Heart left ventricle (tissue), 16 donors: ENCODE data around the gene PHKA2. TPM values are rescaled to one million over a fixed set of nuclear protein-coding genes. Genes with fewer than 3 reads are reported as not detected.
A peak's percentile ranks its signal among the peaks of the same experiment; 100 is the strongest.

Experiments used
- ATAC-seq, 4 donors: fragments of 200-7000 bp; cut with Tn5 transposase; one replicate each; pipeline ENCODE4 v1.9.1; 2020 to 2022; ENCODE audit warnings: moderate library complexity in 4 of 4, mild to moderate bottlenecking in 3 of 4, moderate number of reproducible peaks in 1 of 4
- DNase-seq, 5 donors: peaks; one replicate each; pipeline ENCODE4 v3.0.0-alpha.2; 2020
- H3K27ac ChIP-seq, 12 donors: fragments of 200-600 bp; sonication (generic) in 4 of 12; one replicate each; pipeline versions ENCODE4 v1.5.0 to v1.8.0; 2016 to 2022; ENCODE audit warnings: mild to moderate bottlenecking in 2 of 12
- H3K27me3 ChIP-seq, 9 donors: fragments of 200-600 bp; sonication (generic) in 2 of 9; one replicate each; pipeline versions ENCODE4 v1.5.1 to v1.8.0; 2016 to 2022; ENCODE audit warnings: mild to moderate bottlenecking in 3 of 9
- H3K36me3 ChIP-seq, 9 donors: fragments of 200-600 bp; sonication (generic) in 2 of 9; one replicate each; pipeline versions ENCODE4 v1.5.0 to v1.8.0; 2018 to 2022; ENCODE audit warnings: mild to moderate bottlenecking in 2 of 9
- H3K4me1 ChIP-seq, 12 donors: fragments of 200-600 bp; sonication (generic) in 4 of 12; one replicate each; pipeline versions ENCODE4 v1.5.0 to v1.8.0; 2016 to 2022; ENCODE audit warnings: mild to moderate bottlenecking in 3 of 12
- H3K4me3 ChIP-seq, 12 donors: fragments of 200-600 bp; sonication (generic) in 4 of 12; one replicate each; pipeline versions ENCODE4 v1.5.0 to v1.8.0; 2017 to 2022; ENCODE audit warnings: mild to moderate bottlenecking in 9 of 12, moderate library complexity in 4 of 12
- H3K9me3 ChIP-seq, 12 donors: fragments of 200-600 bp; sonication (generic) in 4 of 12; one replicate each; pipeline versions ENCODE4 v1.5.0 to v1.8.0; 2016 to 2022; ENCODE audit warnings: mild to moderate bottlenecking in 1 of 12
- CTCF ChIP-seq, 12 donors: fragments of 200-600 bp; sonication (generic) in 4 of 12; IDR thresholded peaks; one replicate each; pipeline versions ENCODE4 v1.5.0 to v1.8.0; 2018 to 2022; ENCODE audit warnings: antibody characterized with exemption in 12 of 12, mild to moderate bottlenecking in 5 of 12
- POLR2A ChIP-seq, 2 donors: fragments of 450-650 bp; IDR thresholded peaks; one replicate each; pipeline ENCODE4 v1.6.1; 2017; ENCODE audit warnings: antibody characterized with exemption in 2 of 2, mild to moderate bottlenecking in 2 of 2, moderate library complexity in 2 of 2
- WGBS, 4 donors: extraction: QIAGEN DNeasy Blood & Tissue Kit in 2 of 4; methylation state at CpG; one replicate each; pipeline versions ENCODE4 v1.1.5 to v1.1.7; 2013 to 2018; 5-methylcytosine and 5-hydroxymethylcytosine counted together
- intact Hi-C, 10 donors: fragments of 100-400 bp; cut with DNase I; formaldehyde crosslinking; loops; one replicate each; pipeline versions ENCODE4 v1.11.1 to v1.14.2; 2022
- polyA plus RNA-seq, 2 donors: library from polyadenylated mRNA; stranded (reverse); fragments of 200-250 nt; gene quantifications; one replicate each; pipeline ENCODE4 v1.2.3, GENCODE V29; 2013
- total RNA-seq, 9 donors: library from RNA; depleted of rRNA in 2 of 9; stranded (reverse); fragments of >200 nt in 2 of 9; fragmentation: NEBNext Ultra II Directional in 3 of 9; extraction: Animal tissue kit (Norgen Biotek cat#: 25700) in 3 of 9; gene quantifications; one replicate each; pipeline versions ENCODE4 v1.1.0 to v1.2.4, GENCODE V29; 2016 to 2023
- donor health status: ischemic (EF 13 %, LVEDD 7.1; RV severe dilation, severe dysfunction).
- donor health status: healthy with polysubstance abuse.
- donor health status: DM: no; HTN: yes; CAD: no.
- donor health status: DM: no; HTN: no; CAD: no.
- donor health status: ischemic (EF 25% LVEDD 6.9; RV normal size, moderate dysfunction).
- donor health status: ischemic (EF 25% LVEDD 5.7; RV mildly dilated, moderate dysfunction).
- donor health status: healthy.
- donor health status: DM: yes; HTN: yes; CAD: no.
- donor health status: ischemic (EF 35%, LVEDD 5.7; RV mildly dilated, moderate dysfunction).
- donor health status: nonischemic (EF 11% LVEDD 7.7; RV severe dilation, severe dysfunction).
- donor health status: DM: yes; HTN: yes; CAD: no.
- donor health status: PGD.
- donor health status: ischemic (EF 29% LVEDD 5.4; RV normal size, mild dysfunction).
- donor health status: nonischemic (EF 23%, LVEDD 6.1; RV moderate dilation, normal function).

The PHKA2 gene
- total and polyA plus RNA-seq, 11 donors, result 13.8 to 45.7 (median 26.9) TPM

DNA sequence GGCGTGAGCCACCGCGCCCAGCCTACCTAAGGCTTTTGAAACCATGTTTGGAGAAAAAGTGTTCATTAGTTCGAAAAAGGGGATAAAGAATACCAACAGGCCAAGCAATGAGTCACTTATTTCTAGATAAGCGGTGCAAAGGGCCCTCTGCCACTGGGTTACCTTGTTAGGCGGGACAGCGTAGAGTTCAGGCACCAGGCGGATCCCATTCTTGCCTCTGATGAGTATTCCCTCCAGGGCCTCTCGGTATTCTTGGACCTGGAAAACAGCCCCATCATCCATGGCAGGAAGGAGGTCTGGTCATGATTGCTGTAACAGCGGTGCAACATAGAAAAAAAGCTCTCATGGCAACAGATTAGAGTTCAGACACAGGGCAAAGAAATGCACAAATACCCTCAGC is 48.0 kb downstream of the PHKA2 start:
- Histone ChIP-seq H3K4me1 (no peaks in the 10 kb centered on the region), H3K27me3 (no peaks in the 10 kb centered on the region), H3K27ac (no peak overlapping the region), H3K9me3 (no peaks in the 10 kb centered on the region), H3K4me3 (no peak overlapping the region), H3K36me3 (peaks cover 0 to 42% (median 13%) of the 10 kb centered on the region in 9 donors)
- TF ChIP-seq CTCF (IDR thresholded peaks at IDR 0.05), result no peak
- TF ChIP-seq POLR2A (IDR thresholded peaks at IDR 0.05), result no peak
- no peak for ATAC-seq
- DNase-seq, result no peak
- 86 to 91% (median 90%) methylated on average over 10 of the region's 10 CpGs for WGBS, 4 donors
- intact Hi-C loops, result loop anchor here in 3 of 10 donors (10.0 kb wide), 1 partner anchor 399 kb away; no protein-coding TSS in a partner anchor

- Histone ChIP-seq H3K36me3 (peaks cover 0 to 48% (median 17%) of the 10 kb centered on the region in 9 donors), H3K4me1 (no peaks in the 10 kb centered on the region), H3K27ac (no peak overlapping the region), H3K27me3 (no peaks in the 10 kb centered on the region), H3K4me3 (no peak overlapping the region), H3K9me3 (no peaks in the 10 kb centered on the region)
- TF ChIP-seq CTCF (IDR thresholded peaks at IDR 0.05) (no peak), POLR2A (IDR thresholded peaks at IDR 0.05) (no peak)
- intact Hi-C loops, result loop anchor here in 5 of 10 donors (5.0 to 10.0 kb wide), 2 partner anchors 398 to 400 kb away; no protein-coding TSS in a partner anchor
- ATAC-seq, result peak in 1 of 4 donors; percentile 26
- WGBS, 4 donors, result 68 to 97% (median 83%) methylated on average over 3 of the region's 3 CpGs
- no peak for DNase-seq
These were observed 49.2 kb downstream of the PHKA2 start for GRCh38 chrX:18934708-18935107.

DNA sequence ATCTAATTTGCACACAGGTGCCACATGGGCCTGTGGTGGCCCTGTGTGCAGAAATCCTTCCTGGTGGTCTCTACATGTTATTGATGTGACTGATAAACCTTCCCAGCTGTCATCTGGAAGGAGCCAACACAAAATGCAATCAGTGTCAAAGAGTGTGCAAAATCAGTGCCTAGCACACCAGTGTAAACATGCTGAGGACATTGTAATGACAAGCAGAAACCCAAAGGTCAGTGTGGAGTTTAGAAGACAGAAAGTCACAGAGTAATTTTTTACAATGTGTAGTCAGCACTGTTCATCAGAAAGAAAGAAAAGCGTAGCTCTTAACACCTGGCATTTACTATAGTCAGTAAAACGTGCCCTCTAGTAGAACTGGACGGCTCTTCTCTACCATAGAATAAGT is 50.3 kb downstream of the PHKA2 start:
- peaks cover 0 to 52% (median 16%) of the 10 kb centered on the region in 9 donors for H3K36me3 ChIP-seq
- intact Hi-C loops, result loop anchor here in 6 of 10 donors (2.0 to 10.0 kb wide), 3 partner anchors 399 to 401 kb away; no protein-coding TSS in a partner anchor
- no peak for DNase-seq
- 78 to 95% (median 90%) methylated on average over 3 of the region's 3 CpGs for WGBS, 4 donors
- H3K9me3 ChIP-seq, result no peaks in the 10 kb centered on the region
- TF ChIP-seq CTCF (IDR thresholded peaks at IDR 0.05), result no peak
- H3K4me1 ChIP-seq, result no peaks in the 10 kb centered on the region
- H3K4me3 ChIP-seq, result no peak overlapping the region
- H3K27ac ChIP-seq, result no peak overlapping the region
- ATAC-seq, result no peak
- H3K27me3 ChIP-seq, result no peaks in the 10 kb centered on the region

DNA sequence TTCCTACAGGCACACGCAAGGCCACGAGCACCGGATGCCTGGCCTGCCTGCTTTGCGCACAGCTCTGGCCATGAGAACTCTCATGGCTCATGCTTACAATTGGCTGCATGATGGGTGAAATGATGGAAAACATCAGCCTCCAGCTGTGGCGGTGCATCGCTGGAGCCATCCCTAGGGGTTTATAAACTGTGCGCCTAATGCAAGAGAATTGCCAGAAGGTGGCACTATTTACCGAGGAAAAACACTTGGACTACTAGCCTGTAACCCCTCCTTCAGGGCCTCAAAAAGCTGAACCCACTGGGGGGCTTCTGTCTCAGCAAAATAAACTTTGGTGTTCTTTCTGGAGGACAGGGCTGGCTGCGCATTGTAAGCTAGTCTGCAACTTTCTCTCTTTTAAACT is 51.9 kb downstream of the PHKA2 start:
- H3K4me1 ChIP-seq, result no peaks in the 10 kb centered on the region
- 40 to 63% (median 57%) methylated on average over 6 to 9 of the region's 9 CpGs for WGBS, 4 donors
- H3K4me3 ChIP-seq, result no peak overlapping the region
- H3K27ac ChIP-seq, result no peak overlapping the region
- intact Hi-C loops, result loop anchor here in 6 of 10 donors (2.0 to 10.0 kb wide), 3 partner anchors 400 to 403 kb away; no protein-coding TSS in a partner anchor
- ATAC-seq (peak in 3 of 4 donors; percentile 44 to 53 (median 47)), DNase-seq (peak in 2 of 5 donors; percentile 15 to 16)
- H3K36me3 ChIP-seq, result peaks cover 0 to 43% (median 8%) of the 10 kb centered on the region in 9 donors
- H3K27me3 ChIP-seq, result no peaks in the 10 kb centered on the region
- TF ChIP-seq CTCF (IDR thresholded peaks at IDR 0.05) (peak in 11 of 12 donors; percentile 11 to 54 (median 37)), POLR2A (IDR thresholded peaks at IDR 0.05) (no peak)
- no peaks in the 10 kb centered on the region for H3K9me3 ChIP-seq
